Esophagus squamous epithelium (tissue), 4 donors: ENCODE measurements around the gene PDZRN3.

Experiments used
- POLR2A ChIP-seq, 4 donors: fragments of 450-650 bp; IDR thresholded peaks; one replicate each; pipeline ENCODE4 v1.6.1; 2017; ENCODE audit warnings: antibody characterized with exemption in 4 of 4, mild to moderate bottlenecking in 4 of 4, moderate library complexity in 3 of 4
- TF ChIP-seq, protein P1 (sequence below), 6 experiments: fragments of 450-650 bp in 4 of 6; fragments of 200-600 bp in 2 of 6; sonication (generic) in 2 of 6; IDR thresholded peaks; one replicate each; pipeline ENCODE4 v1.5.1; 2016 to 2019; ENCODE audit warnings: antibody characterized with exemption in 6 of 6, mild to moderate bottlenecking in 4 of 6, moderate library complexity in 4 of 6

DNA sequence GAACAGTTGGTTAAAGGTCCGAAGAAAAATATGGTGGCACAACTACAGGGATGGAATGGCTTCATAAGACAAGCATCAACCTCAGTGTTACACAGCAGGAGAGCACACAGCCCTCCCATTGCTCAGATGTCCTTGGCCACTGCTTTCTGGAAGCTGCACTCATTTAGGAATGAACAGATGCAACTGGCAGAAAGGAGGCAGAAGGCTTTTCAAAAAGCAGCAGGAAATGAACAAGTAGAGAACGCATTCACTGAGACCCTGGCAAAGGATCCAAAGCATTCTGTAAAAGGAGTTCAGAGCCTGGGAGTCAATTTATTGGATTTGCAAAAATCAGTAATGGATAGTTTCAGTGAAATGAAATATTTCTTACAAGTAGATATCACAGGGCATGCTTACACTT, 101.1 kb downstream of the PDZRN3 start:
- TF ChIP-seq, protein P1, sequence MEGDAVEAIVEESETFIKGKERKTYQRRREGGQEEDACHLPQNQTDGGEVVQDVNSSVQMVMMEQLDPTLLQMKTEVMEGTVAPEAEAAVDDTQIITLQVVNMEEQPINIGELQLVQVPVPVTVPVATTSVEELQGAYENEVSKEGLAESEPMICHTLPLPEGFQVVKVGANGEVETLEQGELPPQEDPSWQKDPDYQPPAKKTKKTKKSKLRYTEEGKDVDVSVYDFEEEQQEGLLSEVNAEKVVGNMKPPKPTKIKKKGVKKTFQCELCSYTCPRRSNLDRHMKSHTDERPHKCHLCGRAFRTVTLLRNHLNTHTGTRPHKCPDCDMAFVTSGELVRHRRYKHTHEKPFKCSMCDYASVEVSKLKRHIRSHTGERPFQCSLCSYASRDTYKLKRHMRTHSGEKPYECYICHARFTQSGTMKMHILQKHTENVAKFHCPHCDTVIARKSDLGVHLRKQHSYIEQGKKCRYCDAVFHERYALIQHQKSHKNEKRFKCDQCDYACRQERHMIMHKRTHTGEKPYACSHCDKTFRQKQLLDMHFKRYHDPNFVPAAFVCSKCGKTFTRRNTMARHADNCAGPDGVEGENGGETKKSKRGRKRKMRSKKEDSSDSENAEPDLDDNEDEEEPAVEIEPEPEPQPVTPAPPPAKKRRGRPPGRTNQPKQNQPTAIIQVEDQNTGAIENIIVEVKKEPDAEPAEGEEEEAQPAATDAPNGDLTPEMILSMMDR (IDR thresholded peaks at IDR 0.05) = no peak
- no peak for TF ChIP-seq POLR2A (IDR thresholded peaks at IDR 0.05)
